GM18858 (cell line): ENCODE data around the gene POLR2I.
"Not testable (repeated sequence)": the region's sequence is repeated elsewhere in the genome, so short reads cannot be mapped to it uniquely, and the experiment has no call there.

Experiments
- ATAC-seq: cut with Tn5 transposase; IDR thresholded peaks from one replicate; pipeline ENCODE4 v1.9.1; 2021; ENCODE audit not compliant: unreplicated experiment

POLR2I gene

GRCh38 chr19:36134867-36135266, 20.2 kb upstream of the POLR2I start:
- not testable (repeated sequence) for ATAC-seq

DNA sequence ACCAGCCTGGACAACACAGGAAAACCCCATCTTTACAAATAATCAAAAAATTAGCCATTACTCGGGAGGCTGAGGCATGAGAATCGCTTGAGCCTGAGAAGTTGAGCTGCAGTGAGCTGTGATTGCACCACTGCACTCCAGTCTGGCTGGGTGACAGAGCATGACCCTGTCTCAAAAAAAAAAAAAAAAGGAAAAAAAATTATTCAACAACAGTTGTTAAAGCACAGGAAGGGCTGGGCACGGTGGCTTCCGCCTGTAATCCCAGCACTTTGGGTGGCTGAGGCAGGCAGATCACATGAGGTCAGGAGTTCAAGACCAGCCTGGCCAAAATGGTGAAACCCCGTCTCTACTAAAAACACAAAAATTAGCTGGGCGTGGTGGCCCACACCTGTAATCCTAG, 16.5 kb upstream of the POLR2I start:
- ATAC-seq: not testable (repeated sequence)

DNA sequence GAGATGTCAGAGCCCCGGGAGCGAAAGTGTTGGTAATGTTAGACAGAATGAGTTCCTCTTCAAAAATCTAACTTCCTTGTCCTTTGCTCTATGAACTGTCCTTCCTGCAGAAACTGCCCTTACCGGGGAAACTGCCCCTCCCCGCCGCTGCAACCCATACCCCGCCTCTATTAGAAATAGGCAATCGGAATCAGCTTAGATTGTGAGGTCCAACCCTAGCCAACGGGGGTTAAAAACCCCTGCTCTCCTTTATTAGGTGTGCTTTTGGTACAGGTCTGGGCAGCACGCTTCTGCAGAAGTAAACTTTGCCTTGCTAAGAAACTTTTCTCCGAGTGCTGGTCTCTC, 13.7 kb upstream of the POLR2I start:
- ATAC-seq: no peak

- no peak for ATAC-seq
Measured at GRCh38 chr19:36125557-36125956, 10.9 kb upstream of the POLR2I start.

GRCh38 chr19:36121486-36122124, 6.9 kb upstream of the POLR2I start:
- no peak for ATAC-seq

- no peak for ATAC-seq
Measured at GRCh38 chr19:36120984-36121358, 6.3 kb upstream of the POLR2I start.

DNA sequence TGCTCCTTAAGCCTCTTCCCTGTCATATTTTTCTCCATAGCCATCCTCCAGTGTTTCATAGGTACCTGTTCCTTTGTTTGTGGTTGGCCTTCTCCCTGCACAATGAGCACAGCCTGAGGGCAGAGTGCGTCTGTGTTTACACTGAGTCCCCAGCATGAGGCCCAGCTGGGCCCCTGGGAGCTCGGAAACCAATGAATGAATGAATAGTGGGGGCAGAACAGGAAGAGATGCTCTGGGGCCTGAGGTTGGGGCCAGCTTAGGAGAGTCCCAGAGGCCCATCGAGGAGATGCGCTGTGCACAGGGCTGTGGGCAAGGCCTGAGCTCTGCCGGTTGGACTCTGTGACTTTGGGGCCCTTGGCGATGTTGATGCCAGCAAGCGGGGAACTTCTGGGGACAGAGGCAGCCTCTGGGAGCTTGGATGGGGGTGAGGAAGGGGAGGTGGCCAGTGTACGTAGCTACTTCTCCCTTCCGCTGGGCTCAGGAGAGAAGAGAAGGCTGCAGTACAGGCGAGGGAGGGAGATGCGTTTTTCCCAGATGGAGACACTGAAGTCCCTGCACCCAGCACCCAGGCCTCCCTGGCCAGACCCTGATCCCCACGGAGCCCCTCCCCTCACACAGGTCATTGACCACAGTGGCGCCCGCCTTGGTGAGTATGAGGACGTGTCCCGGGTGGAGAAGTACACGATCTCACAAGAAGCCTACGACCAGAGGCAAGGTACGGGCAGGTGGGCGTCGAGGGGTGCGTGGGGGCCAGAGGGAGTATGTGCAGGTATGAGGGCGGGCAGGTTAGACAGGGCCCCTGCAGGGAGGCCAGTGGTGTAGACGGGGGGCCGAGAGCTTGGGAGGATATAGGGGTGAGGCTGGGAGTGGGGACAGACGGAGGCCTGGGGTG, 5.7 kb upstream of the POLR2I start:
- no peak for ATAC-seq

GRCh38 chr19:36116344-36116637, 1.6 kb upstream of the POLR2I start:
- no peak for ATAC-seq

DNA sequence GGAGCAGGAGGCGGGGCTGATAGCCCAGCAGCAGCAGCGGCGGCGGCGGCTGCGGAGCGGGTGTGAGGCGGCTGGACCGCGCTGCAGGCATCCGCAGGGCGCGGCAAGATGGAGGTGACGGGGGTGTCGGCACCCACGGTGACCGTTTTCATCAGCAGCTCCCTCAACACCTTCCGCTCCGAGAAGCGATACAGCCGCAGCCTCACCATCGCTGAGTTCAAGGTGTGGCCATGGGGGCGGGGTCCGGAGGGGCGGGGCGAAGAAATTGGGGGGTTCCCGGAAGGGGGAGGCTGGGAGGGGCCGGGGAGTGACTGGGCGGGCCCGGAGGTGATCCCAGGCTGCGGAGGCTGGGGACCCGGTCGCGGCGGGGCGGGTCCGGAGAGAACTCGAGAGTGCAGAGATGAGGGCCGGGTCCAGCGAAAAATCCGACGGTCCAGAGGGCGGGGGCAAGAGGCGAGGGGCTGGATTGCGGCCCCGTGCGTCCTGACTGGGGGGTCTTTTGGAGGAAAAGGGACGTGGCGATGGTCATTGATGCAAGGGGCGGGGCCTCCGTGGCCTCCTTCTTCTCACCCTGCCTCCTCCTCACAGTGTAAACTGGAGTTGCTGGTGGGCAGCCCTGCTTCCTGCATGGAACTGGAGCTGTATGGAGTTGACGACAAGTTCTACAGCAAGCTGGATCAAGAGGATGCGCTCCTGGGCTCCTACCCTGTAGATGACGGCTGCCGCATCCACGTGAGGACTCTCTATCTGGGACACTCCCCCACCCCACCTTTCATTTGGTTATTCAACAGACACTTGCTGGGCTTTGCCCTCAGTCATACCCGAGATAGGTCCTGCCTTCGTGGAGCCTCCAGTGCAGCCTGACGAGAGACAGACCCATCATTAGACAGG, 1.0 kb upstream of the POLR2I start, which contains the start of gene TBCB:
TSS of gene TBCB (plus strand) at position 16 of the 891 bp plus-strand sequence. CDS start at position 109, 93 bp downstream.
- ATAC-seq: peak; percentile 2

GRCh38 chr19:36113894-36114720, 568 bp downstream of the POLR2I start:
- ATAC-seq: no peak

GRCh38 chr19:36113425-36113824, 1.2 kb downstream of the POLR2I start:
- ATAC-seq: no peak

GRCh38 chr19:36112678-36113077, 2.0 kb downstream of the POLR2I start:
- no peak for ATAC-seq

GRCh38 chr19:36111200-36111539, 3.5 kb downstream of the POLR2I start:
- no peak for ATAC-seq

GRCh38 chr19:36110487-36111199, 4.0 kb downstream of the POLR2I start, which contains the start of gene OVOL3:
OVOL3 (plus strand) TSS chr19:36111143; CDS start chr19:36111203, 60 bp downstream.
- no peak for ATAC-seq

- no peak for ATAC-seq
Measured at GRCh38 chr19:36108684-36109083, 6.0 kb downstream of the POLR2I start.

GRCh38 chr19:36106991-36107390, 7.7 kb downstream of the POLR2I start:
- no peak for ATAC-seq

GRCh38 chr19:36106441-36106840, 8.2 kb downstream of the POLR2I start:
- no peak for ATAC-seq

- no peak for ATAC-seq
Measured at GRCh38 chr19:36103842-36104552, 10.7 kb downstream of the POLR2I start.

DNA sequence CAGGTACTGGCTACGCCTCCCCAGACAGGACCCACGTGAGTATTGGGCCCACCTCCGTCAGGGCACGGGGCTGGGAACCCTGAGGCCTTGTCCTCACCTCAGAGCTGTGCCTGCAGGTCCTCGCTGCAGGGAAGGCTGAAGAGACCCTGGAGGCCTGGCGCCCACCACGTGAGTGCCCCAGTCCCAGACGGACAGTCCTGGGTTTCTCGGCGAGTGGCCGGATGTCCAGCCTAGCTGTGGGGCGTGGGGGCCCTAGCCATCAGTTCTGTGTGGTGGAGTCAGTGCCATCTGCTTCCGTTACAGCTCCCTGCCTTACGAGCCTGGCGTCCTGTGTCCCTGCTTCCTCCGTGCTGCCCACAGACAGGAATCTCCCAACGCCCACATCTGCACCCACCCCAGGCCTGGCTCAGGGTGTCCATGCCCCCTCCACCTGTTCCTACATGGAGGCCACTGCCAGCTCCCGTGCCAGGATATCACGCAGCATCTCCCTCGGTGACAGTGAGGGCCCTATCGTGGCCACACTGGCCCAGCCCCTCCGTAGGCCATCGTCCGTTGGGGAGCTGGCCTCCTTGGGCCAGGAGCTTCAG, 11.5 kb downstream of the POLR2I start:
- ATAC-seq: no peak
